LNCAP (cell line): Measurements from ENCODE around the gene MED9.

Experiments
- TF ChIP-seq, protein P1 (sequence below): fragments of 450-650 bp; IDR thresholded peaks from 2 replicates; pipeline ENCODE4 v1.5.1; 2017; ENCODE audit warnings: mild to moderate bottlenecking

The MED9 gene

DNA sequence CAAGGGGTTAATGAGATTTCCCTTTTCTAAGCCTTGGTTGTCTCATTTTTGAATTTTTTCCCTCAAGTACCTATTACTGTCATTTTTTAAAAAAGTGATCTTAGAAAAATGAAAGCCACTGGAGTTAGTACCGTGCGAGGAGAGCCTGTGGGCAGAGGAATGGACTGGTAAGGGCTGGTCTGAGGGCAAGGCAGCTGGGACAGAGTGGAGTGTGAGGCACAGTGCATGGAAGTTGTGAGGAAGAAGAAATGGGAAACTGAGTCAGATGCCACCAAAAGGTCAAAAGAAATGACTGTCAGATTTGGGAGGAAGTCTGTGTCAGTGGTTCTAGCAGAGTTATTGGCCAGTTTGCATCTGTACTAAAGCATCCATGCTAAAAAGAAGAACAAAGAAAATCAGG, 11.2 kb downstream of the MED9 start:
- TF ChIP-seq, protein P1, sequence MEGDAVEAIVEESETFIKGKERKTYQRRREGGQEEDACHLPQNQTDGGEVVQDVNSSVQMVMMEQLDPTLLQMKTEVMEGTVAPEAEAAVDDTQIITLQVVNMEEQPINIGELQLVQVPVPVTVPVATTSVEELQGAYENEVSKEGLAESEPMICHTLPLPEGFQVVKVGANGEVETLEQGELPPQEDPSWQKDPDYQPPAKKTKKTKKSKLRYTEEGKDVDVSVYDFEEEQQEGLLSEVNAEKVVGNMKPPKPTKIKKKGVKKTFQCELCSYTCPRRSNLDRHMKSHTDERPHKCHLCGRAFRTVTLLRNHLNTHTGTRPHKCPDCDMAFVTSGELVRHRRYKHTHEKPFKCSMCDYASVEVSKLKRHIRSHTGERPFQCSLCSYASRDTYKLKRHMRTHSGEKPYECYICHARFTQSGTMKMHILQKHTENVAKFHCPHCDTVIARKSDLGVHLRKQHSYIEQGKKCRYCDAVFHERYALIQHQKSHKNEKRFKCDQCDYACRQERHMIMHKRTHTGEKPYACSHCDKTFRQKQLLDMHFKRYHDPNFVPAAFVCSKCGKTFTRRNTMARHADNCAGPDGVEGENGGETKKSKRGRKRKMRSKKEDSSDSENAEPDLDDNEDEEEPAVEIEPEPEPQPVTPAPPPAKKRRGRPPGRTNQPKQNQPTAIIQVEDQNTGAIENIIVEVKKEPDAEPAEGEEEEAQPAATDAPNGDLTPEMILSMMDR = no peak

DNA sequence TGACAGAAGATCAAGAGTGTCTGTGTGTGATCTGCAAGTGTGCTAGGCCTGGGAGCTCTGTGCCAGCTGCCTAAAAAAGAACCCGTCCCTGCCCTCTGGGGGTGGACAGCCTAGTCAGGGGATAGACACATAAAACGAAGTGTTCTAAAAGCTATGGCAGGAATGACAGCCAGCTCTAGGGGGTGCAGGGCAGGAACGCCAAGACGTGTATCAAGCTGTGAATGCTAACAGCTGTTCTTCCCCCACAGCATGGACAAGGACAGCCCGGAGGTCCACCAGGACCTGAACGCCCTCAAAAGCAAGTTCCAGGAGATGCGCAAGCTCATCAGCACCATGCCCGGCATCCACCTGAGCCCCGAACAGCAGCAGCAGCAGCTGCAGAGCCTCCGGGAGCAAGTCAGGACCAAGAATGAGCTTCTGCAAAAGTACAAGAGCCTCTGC, 14.3 kb downstream of the MED9 start:
- TF ChIP-seq, protein P1 = no peak

DNA sequence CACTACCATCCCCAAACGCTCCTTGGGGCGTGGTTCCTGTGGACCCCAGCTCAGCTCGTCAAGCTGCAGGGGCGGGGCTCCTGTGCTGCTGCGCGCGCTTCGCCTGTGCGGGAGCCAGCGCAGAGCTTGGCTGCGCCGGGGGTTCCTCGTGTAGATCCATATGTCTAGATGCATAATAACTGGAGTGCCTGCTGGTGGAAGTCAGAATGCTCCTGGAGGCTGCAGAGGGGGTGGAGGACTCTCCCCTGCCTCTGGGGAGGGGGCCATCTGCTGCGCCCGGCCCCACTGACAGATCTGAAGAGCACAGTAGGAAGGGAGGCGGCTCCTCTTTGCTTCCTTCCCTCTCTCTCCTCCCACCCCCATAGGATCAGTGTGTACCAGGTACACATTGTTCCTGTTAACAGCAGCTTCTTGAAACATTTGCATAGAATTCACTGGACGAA, 14.8 kb downstream of the MED9 start:
- TF ChIP-seq, protein P1 = no peak

DNA sequence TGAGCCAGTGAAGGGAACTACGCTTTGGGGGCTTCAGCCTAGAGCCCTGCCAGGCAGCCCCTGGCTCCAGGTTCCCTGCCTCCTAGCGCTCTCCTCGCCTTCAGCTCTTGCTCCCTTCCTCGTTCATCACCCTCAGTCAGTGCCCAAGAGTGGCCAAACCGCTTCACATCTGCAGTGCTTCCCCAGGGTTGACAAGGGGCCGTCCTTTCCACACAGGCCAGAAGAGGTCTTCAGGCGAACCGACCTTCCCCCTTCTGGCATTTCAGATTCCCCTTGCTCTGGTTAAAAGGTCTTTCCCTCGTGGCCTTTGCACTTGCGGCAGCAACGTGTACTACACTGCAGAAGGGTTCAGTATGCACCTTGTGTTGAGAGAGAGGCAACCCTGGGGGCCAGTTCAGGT, 15.3 kb downstream of the MED9 start:
- TF ChIP-seq, protein P1 = no peak

DNA sequence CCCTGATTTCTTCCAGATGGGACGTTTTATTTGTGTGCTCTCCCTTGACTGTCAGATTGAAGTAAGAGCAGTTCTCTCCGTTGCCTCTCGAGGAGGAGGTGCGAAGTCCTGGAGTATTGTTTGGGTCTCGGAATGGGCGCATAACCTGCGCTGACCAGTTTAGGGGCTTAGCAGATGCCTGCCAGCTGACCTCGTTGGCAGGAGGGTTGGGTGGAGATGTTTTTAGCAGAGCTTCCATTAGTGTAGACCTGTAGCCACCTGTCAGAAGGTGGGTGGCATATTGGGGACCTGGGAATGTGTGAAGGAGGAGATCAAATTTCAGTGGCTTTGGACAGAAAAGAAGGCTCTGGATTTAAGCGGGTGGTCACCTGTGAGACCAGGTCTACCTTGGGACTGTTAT, 15.8 kb downstream of the MED9 start:
- TF ChIP-seq, protein P1 = no peak

DNA sequence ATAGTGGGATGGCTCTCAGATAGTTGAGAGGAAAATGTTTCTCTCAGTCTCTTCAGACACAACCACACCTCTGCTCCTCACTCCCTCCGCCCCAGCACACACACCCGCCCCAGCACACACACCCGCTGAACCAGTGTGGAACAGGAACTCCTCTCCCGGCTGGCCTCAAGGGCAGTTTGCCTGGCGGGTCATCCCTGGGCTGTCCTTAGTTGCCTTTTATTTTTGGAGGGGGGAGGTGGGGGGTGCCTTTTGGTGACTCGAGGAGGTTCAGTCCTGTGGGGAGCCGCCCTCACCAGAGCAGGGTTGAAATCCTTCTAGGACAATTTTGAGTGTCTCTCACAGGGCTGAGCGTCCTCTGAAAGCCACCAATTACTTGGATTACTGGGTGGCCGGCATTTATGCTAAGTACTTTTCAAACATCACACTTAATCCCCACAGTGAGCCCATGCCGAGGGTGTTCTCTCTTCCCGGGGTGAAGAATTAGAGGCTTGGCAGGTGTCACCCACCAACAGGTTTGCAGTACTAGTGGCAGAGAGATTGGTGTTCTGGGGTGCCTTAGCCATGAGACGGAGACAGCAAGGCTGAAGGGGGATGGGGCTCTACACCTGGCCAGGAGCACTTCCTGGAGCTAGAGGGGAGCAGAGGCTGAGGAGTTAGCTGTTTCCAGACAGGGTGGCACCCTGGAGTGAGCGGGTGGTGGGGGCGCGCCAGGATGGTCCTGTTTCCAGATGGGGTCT, 16.6 kb downstream of the MED9 start:
- TF ChIP-seq, protein P1 = no peak

DNA sequence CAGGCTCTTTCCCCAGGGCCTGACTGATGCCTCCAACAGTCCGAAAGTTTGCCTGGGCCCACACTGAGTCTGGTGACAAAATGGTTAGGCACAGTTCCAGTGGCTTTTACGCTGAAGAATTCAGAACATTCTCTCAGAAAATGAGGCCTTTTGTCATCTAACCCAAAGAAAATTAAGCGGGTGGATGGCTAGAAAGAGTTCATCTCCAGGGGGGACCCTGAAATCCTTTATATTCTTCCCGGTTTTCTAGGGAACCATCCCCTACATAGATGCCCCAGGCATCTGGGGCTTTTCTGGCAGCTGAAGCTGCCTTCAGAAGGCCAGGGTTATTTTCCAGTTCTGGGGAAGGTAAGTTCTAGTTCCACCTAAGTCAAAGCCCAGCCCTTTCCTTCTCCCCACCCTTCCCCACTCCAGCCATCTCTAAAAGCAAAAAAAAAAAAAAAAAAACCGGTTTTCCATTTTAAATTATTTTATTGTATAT, 17.2 kb downstream of the MED9 start:
- TF ChIP-seq, protein P1 = no peak
